Activated T-helper 1 cell treated with anti-CD3 and anti-CD28 coated beads, Interleukin-12 subunit alpha, Interleukin-12 subunit beta, Interleukin-2, Interleukin-4 antibody, amounts not matched to agents 30 ng/mL and 10 ng/mL and 1 ng/mL, durations not matched to agents 14 hours and 24 hours and 36 hours (primary cell): ENCODE measurements around the gene ESRRG. TPM values are rescaled to one million over a fixed set of nuclear protein-coding genes. Genes with fewer than 3 reads are reported as not detected.

Experiments used
- DNase-seq: peaks from one replicate; pipeline ENCODE4 v3.0.0; 2021; ENCODE audit warnings: low spot score
- H3K27ac Mint-ChIP-seq: one replicate; pipeline ENCODE4 v1.8.0; 2021; ENCODE audit warnings: mild to moderate bottlenecking, mixed read lengths
- H3K27me3 Mint-ChIP-seq: one replicate; pipeline ENCODE4 v1.8.0; 2022; ENCODE audit warnings: mild to moderate bottlenecking, moderate library complexity, mixed read lengths; ENCODE audit not compliant: insufficient read depth
- H3K36me3 Mint-ChIP-seq: one replicate; pipeline ENCODE4 v1.8.0; 2021; ENCODE audit warnings: low read depth, mixed read lengths
- H3K4me1 Mint-ChIP-seq: one replicate; pipeline ENCODE4 v1.8.0; 2021; ENCODE audit warnings: low read depth, mixed read lengths
- H3K4me3 Mint-ChIP-seq: one replicate; pipeline ENCODE4 v1.8.0; 2021; ENCODE audit warnings: mild to moderate bottlenecking, moderate library complexity, mixed read lengths
- H3K9me3 Mint-ChIP-seq: one replicate; pipeline ENCODE4 v1.8.0; 2021; ENCODE audit warnings: mixed read lengths
- intact Hi-C: fragments of 100-400 bp; cut with micrococcal nuclease; formaldehyde crosslinking; loops from one replicate; pipeline ENCODE4 v1.15.1; 2024
- total RNA-seq: library from RNA; stranded (reverse); gene quantifications from 2 replicates; pipeline ENCODE4 v1.2.3, GENCODE V29; 2022

Gene ESRRG
- total RNA-seq, 1 donor from 2014 or later = not detected

GRCh38 chr1:216641669-216642460 is 81.4 kb downstream of the ESRRG start:
- no peaks in the 10 kb centered on the region for H3K4me1 Mint-ChIP-seq
- intact Hi-C loops = no loop called here

GRCh38 chr1:216640100-216640499 is 83.1 kb downstream of the ESRRG start:
- intact Hi-C loops = no loop called here
- Mint-ChIP-seq H3K27me3 (no peaks in the 10 kb centered on the region), H3K27ac (no peak overlapping the region), H3K9me3 (no peaks in the 10 kb centered on the region), H3K4me1 (no peaks in the 10 kb centered on the region), H3K4me3 (no peak overlapping the region), H3K36me3 (no peaks in the 10 kb centered on the region)
- DNase-seq = no peak

More at GRCh38 chr1:216641669-216642460, 81.4 kb downstream of the ESRRG start:
- Mint-ChIP-seq H3K27ac (no peak overlapping the region), H3K27me3 (no peaks in the 10 kb centered on the region), H3K36me3 (no peaks in the 10 kb centered on the region), H3K9me3 (no peaks in the 10 kb centered on the region), H3K4me3 (no peak overlapping the region)
- DNase-seq = no peak

GRCh38 chr1:216632980-216633379 is 90.2 kb downstream of the ESRRG start:
- Mint-ChIP-seq H3K4me1 (no peaks in the 10 kb centered on the region), H3K36me3 (no peaks in the 10 kb centered on the region), H3K4me3 (no peak overlapping the region), H3K27me3 (no peaks in the 10 kb centered on the region), H3K9me3 (no peaks in the 10 kb centered on the region), H3K27ac (no peak overlapping the region)
- DNase-seq = no peak
- intact Hi-C loops = no loop called here

- Mint-ChIP-seq H3K9me3 (no peaks in the 10 kb centered on the region), H3K27ac (no peak overlapping the region), H3K27me3 (no peaks in the 10 kb centered on the region), H3K4me3 (no peak overlapping the region), H3K36me3 (no peaks in the 10 kb centered on the region), H3K4me1 (no peaks in the 10 kb centered on the region)
- intact Hi-C loops = no loop called here
- DNase-seq = no peak
These were observed 92.7 kb downstream of the ESRRG start for GRCh38 chr1:216630532-216630931.

- Mint-ChIP-seq H3K27ac (no peak overlapping the region), H3K36me3 (no peaks in the 10 kb centered on the region), H3K4me3 (no peak overlapping the region), H3K4me1 (no peaks in the 10 kb centered on the region), H3K9me3 (no peaks in the 10 kb centered on the region), H3K27me3 (no peaks in the 10 kb centered on the region)
- no peak for DNase-seq
- intact Hi-C loops = no loop called here
These were observed 96.0 kb downstream of the ESRRG start for GRCh38 chr1:216627252-216627651.

GRCh38 chr1:216626394-216627067 is 96.7 kb downstream of the ESRRG start:
- intact Hi-C loops = no loop called here
- Mint-ChIP-seq H3K4me3 (no peak overlapping the region), H3K36me3 (no peaks in the 10 kb centered on the region)

GRCh38 chr1:216621536-216621935 is 101.7 kb downstream of the ESRRG start:
- H3K9me3 Mint-ChIP-seq = no peaks in the 10 kb centered on the region
- H3K4me3 Mint-ChIP-seq = no peak overlapping the region
- no peak overlapping the region for H3K27ac Mint-ChIP-seq
- DNase-seq = no peak
- intact Hi-C loops = no loop called here
- H3K4me1 Mint-ChIP-seq = no peaks in the 10 kb centered on the region
- H3K36me3 Mint-ChIP-seq = no peaks in the 10 kb centered on the region
- no peaks in the 10 kb centered on the region for H3K27me3 Mint-ChIP-seq

More at GRCh38 chr1:216626394-216627067, 96.7 kb downstream of the ESRRG start:
- DNase-seq = no peak
- no peaks in the 10 kb centered on the region for H3K4me1 Mint-ChIP-seq
- H3K27me3 Mint-ChIP-seq = no peaks in the 10 kb centered on the region
- H3K9me3 Mint-ChIP-seq = no peaks in the 10 kb centered on the region
- H3K27ac Mint-ChIP-seq = no peak overlapping the region

- Mint-ChIP-seq H3K27ac (no peak overlapping the region), H3K9me3 (no peaks in the 10 kb centered on the region), H3K27me3 (no peaks in the 10 kb centered on the region), H3K4me3 (no peak overlapping the region), H3K4me1 (no peaks in the 10 kb centered on the region), H3K36me3 (no peaks in the 10 kb centered on the region)
- intact Hi-C loops = no loop called here
- no peak for DNase-seq
These were observed 106.0 kb downstream of the ESRRG start for GRCh38 chr1:216617081-216617875.

GRCh38 chr1:216616425-216616824 is 106.8 kb downstream of the ESRRG start:
- no peak overlapping the region for H3K4me3 Mint-ChIP-seq
- H3K4me1 Mint-ChIP-seq = no peaks in the 10 kb centered on the region
- H3K27me3 Mint-ChIP-seq = no peaks in the 10 kb centered on the region
- H3K27ac Mint-ChIP-seq = no peak overlapping the region
- no peaks in the 10 kb centered on the region for H3K36me3 Mint-ChIP-seq
- no peaks in the 10 kb centered on the region for H3K9me3 Mint-ChIP-seq
- DNase-seq = no peak
- intact Hi-C loops = no loop called here

GRCh38 chr1:216614011-216614934 is 109.0 kb downstream of the ESRRG start:
- DNase-seq = no peak
- H3K4me3 Mint-ChIP-seq = no peak overlapping the region
- H3K36me3 Mint-ChIP-seq = no peaks in the 10 kb centered on the region
- intact Hi-C loops = no loop called here
- no peaks in the 10 kb centered on the region for H3K4me1 Mint-ChIP-seq
- no peaks in the 10 kb centered on the region for H3K27me3 Mint-ChIP-seq
- no peak overlapping the region for H3K27ac Mint-ChIP-seq
- H3K9me3 Mint-ChIP-seq = no peaks in the 10 kb centered on the region

- H3K4me1 Mint-ChIP-seq = no peaks in the 10 kb centered on the region
- H3K9me3 Mint-ChIP-seq = no peaks in the 10 kb centered on the region
- intact Hi-C loops = no loop called here
- no peak for DNase-seq
- no peak overlapping the region for H3K27ac Mint-ChIP-seq
- H3K4me3 Mint-ChIP-seq = no peak overlapping the region
- no peaks in the 10 kb centered on the region for H3K36me3 Mint-ChIP-seq
- no peaks in the 10 kb centered on the region for H3K27me3 Mint-ChIP-seq
These were observed 110.9 kb downstream of the ESRRG start for GRCh38 chr1:216612291-216612690.

- no peak overlapping the region for H3K4me3 Mint-ChIP-seq
- H3K27ac Mint-ChIP-seq = no peak overlapping the region
- peaks cover 5% of the 10 kb centered on the region for H3K27me3 Mint-ChIP-seq
- H3K9me3 Mint-ChIP-seq = no peaks in the 10 kb centered on the region
- intact Hi-C loops = no loop called here
- DNase-seq = no peak
- no peaks in the 10 kb centered on the region for H3K36me3 Mint-ChIP-seq
- H3K4me1 Mint-ChIP-seq = no peaks in the 10 kb centered on the region
These were observed 116.0 kb downstream of the ESRRG start for GRCh38 chr1:216607067-216607697.
